SH-SY5Y (cell line): ENCODE data around the gene MYO1E.

ENCODE experiments used
- GATA2 ChIP-seq: IDR thresholded peaks from 2 replicates; pipeline ENCODE4 v1.6.1; 2011; ENCODE audit warnings: mild to moderate bottlenecking, low read depth, low read length
- GATA3 ChIP-seq: IDR thresholded peaks from 2 replicates; pipeline ENCODE4 v1.6.1; 2011; ENCODE audit warnings: low read depth, mild to moderate bottlenecking, low read length, moderate library complexity

GRCh38 chr15:59278120-59278519 is 94.6 kb downstream of the MYO1E start:
- TF ChIP-seq GATA2 (no peak), GATA3 (no peak)
